Muscle of leg (tissue), 11 donors: Measurements from ENCODE around the gene GLB1L. TPM values are rescaled to one million over a fixed set of nuclear protein-coding genes. Genes with fewer than 3 reads are reported as not detected.
A peak's percentile ranks its signal among the peaks of the same experiment; 100 is the strongest.
"Not testable (repeated sequence)": the region's sequence is repeated elsewhere in the genome, so short reads cannot be mapped to it uniquely, and the experiment has no call there.

Source experiments
- DNase-seq: peaks from one replicate; pipeline ENCODE4 v3.0.0; 2013
- H3K27ac ChIP-seq: one replicate; pipeline ENCODE4 v1.5.1; 2013; ENCODE audit warnings: mild to moderate bottlenecking, low read length, control low read depth
- H3K27me3 ChIP-seq: one replicate; pipeline ENCODE4 v1.6.1; 2013; ENCODE audit warnings: low read length; ENCODE audit not compliant: control insufficient read depth, insufficient read depth
- H3K36me3 ChIP-seq: one replicate; pipeline ENCODE4 v1.6.1; 2013; ENCODE audit warnings: low read length; ENCODE audit not compliant: control insufficient read depth, insufficient read depth
- H3K4me1 ChIP-seq: one replicate; pipeline ENCODE4 v1.6.1; 2013; ENCODE audit warnings: low read length; ENCODE audit not compliant: control insufficient read depth, insufficient read depth
- H3K4me3 ChIP-seq: one replicate; pipeline ENCODE4 v1.5.1; 2013; ENCODE audit warnings: low read length, control low read depth
- H3K9me3 ChIP-seq: replicated peaks from 2 replicates; pipeline ENCODE4 v1.6.1; 2013; ENCODE audit warnings: low read depth, low read length; ENCODE audit not compliant: control insufficient read depth
- WGBS: methylation state at CpG from one replicate; pipeline ENCODE4 v1.1.5; 2013; ENCODE audit warnings: missing lambda C conversion rate; ENCODE audit not compliant: insufficient coverage; 5-methylcytosine and 5-hydroxymethylcytosine counted together
- polyA plus RNA-seq, 8 donors: library from polyadenylated mRNA; unstranded; fragments of 120-200 nt; gene quantifications; one replicate each; pipeline versions ENCODE4 v1.2.1 to v1.2.3, GENCODE V29; 2013; ENCODE audit warnings: inconsistent platforms in 1 of 8, low replicate concordance in 1 of 8; ENCODE audit not compliant: insufficient read length in 8 of 8, insufficient read depth in 1 of 8
- total RNA-seq: library from RNA; stranded (reverse); fragments of 120-200 nt; gene quantifications from one replicate; pipeline ENCODE4 v1.2.4, GENCODE V29; 2013

The GLB1L gene
- total and polyA plus RNA-seq, 9 donors = 3.3 to 9.9 (median 6.0) TPM

DNA sequence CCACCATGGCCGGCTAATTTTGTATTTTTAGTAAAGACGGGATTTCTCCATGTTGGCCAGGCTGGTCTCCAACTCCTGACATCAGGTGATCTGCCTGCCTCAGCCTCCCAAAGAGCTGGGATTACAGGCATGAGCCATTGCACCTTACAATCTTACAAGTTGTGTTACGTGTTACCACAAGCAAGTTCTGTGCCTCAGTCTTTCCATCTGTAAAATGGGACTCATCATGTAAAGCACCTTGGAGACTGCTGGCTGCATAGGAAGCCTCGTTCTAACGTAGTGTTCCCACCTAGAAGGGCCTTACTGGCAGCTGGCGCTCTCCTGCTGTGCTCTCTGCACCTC lies 43.9 kb upstream of the GLB1L start:
- Histone ChIP-seq H3K27me3 (no peaks in the 10 kb centered on the region), H3K4me1 (peaks cover 53% of the 10 kb centered on the region), H3K27ac (peak overlapping the region; percentile 90), H3K9me3 (no peaks in the 10 kb centered on the region), H3K36me3 (peaks cover 23% of the 10 kb centered on the region), H3K4me3 (no peak overlapping the region)
- WGBS = 40% methylated on average over 5 of the region's 6 CpGs
- no peak for DNase-seq

DNA sequence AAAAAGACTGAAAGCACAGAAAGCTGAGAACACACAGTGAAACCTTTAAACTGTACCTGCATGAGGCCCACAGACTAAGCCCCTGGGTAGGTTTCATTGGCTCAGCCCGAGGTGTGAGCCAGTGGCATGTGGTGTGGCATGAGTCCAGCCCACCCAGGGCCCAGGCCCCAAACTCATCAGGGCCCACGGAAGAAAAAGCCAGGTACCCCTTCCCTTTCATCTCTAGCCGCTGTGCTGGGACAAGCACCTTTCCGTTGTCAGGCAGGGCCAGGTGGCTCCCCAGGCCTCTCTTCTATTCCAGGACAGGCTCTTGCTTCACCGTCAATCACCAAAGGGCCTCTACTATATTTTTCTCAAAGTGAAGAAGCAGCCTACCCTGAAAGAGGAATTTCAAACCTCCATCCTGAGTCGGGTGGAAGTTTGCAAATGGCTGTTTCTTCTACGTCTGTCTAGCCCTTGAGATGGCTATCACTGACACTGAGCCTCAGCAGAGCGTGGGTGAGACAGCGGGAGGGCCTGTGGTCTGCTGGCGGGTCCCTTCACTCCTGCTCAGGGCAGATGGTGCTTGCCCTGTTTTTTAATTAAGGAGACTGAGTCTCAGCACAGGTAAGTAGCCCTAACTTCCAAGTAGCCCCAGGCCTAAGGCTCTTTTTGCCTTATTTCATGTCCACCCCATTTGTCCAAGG lies 42.5 kb upstream of the GLB1L start:
- H3K9me3 ChIP-seq = no peaks in the 10 kb centered on the region
- no peak for DNase-seq
- H3K27ac ChIP-seq = no peak overlapping the region
- H3K27me3 ChIP-seq = no peaks in the 10 kb centered on the region
- WGBS = 66% methylated on average over 10 of the region's 10 CpGs
- no peak overlapping the region for H3K4me3 ChIP-seq
- H3K36me3 ChIP-seq = peaks cover 37% of the 10 kb centered on the region
- H3K4me1 ChIP-seq = peaks cover 47% of the 10 kb centered on the region

DNA sequence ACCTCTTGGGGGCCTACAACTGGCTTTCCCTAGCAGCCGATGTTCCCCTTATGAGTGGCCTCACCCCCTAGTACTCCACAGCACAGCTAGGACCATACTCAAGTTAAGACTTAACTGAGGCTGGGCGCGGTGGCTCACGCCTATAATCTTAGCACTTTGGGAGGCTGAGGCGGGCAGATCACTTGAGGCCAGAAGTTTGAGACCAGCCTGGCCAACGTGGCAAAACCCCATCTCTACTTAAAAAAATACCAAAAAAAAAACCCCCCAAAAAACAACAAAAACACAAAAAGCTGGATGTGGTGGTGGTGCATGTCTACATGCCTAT lies 41.8 kb upstream of the GLB1L start:
- not testable (repeated sequence) for H3K27me3 ChIP-seq

DNA sequence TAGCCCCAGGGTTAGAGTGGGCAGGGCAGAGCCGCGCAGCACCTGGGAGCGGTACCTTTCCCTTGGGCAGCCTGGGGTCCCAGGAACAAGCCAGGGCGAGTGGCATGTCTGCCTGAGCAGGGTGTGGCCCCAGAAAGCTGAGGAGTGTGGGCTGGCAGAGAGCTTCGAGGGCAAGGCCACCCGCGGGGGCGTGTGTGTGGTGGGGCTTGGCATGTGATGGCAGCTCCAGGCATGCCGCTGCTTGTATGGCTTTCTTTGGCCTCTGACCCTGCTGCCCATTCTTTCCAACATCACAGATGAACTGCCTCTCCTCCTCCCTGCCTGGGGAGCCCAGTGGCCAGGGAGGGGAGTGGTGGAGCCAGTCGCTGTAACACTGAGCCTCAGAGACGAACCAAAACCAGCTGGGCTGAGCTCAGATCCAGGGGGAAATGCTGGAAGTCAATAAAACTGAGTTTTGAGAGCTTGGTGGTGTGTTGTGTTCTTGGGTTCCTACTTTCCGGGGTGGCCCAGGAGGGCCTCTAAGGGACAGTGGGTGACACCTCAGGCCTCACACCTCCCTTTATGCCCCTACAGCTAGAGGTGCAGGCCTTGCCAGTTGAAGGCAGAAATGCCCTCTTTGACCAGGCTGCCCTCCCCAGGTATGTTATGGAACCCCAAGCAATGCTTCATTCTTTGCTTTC lies 41.3 kb upstream of the GLB1L start:
- DNase-seq = no peak
- Histone ChIP-seq H3K36me3 (peaks cover 45% of the 10 kb centered on the region), H3K27ac (peak overlapping the region; percentile 75)

More for the DNA sequence above, 41.8 kb upstream of the GLB1L start:
- Histone ChIP-seq H3K36me3 (peaks cover 42% of the 10 kb centered on the region), H3K4me1 (peaks cover 47% of the 10 kb centered on the region), H3K27ac (peak overlapping the region; percentile 75)
- not testable (repeated sequence) for DNase-seq, H3K9me3 ChIP-seq, H3K4me3 ChIP-seq
- 40% methylated on average over 1 of the region's 6 CpGs for WGBS

DNA sequence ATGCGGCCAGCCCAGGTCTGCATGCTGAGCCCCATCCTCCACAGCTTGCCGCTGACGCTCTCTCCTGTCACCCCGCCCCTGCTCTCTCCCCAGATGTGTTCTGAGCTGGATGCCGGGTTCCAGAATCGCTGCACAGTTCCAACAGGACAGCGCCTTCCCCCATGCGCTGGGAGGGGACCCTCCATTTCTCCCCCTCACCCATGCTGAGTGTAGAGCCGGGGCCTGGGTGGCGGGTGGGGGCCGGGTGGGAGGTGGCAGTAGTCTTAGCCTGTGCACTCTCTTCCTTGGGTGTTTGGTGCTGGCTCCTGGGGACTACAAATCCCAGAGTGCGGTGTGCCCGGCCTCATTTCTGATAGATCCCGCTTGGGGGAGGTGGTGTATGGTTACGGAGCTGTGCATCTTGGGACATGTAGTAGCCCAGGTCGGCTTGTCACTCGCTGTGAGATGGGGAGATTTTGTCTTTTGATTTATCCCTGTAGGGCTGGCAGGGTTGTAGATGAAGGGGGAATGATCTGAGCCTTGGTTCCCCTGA lies 40.7 kb upstream of the GLB1L start:
- H3K27me3 ChIP-seq = no peaks in the 10 kb centered on the region
- DNase-seq = peak; percentile 90
- H3K4me3 ChIP-seq = no peak overlapping the region
- H3K27ac ChIP-seq = peak overlapping the region; percentile 85
- no peaks in the 10 kb centered on the region for H3K9me3 ChIP-seq
- H3K4me1 ChIP-seq = peaks cover 49% of the 10 kb centered on the region
- peaks cover 52% of the 10 kb centered on the region for H3K36me3 ChIP-seq
- 20% methylated on average over 9 of the region's 17 CpGs for WGBS

More for the DNA sequence above, 41.3 kb upstream of the GLB1L start:
- no peaks in the 10 kb centered on the region for H3K27me3 ChIP-seq
- no peak overlapping the region for H3K4me3 ChIP-seq
- H3K9me3 ChIP-seq = no peaks in the 10 kb centered on the region
- H3K4me1 ChIP-seq = peaks cover 47% of the 10 kb centered on the region
- 77% methylated on average over 6 of the region's 12 CpGs for WGBS

DNA sequence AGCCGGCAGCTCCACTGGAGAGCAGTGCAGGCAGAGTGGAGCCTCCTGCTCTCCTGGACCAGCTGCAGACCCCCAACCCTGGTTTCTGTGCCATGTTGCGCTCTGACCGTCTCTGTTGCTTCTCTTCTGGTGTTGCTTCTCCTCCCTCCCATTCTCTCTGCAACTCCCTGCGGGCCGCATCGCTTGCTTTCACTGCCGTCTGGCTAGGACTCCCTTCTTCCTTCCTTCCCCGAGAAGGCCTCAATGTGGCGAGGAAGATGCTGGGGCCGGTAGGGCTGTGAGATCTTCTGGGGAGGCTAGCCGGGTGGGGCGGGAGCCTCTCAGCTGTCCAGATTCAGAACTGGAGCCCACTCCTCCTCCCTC lies 40.1 kb upstream of the GLB1L start:
- Histone ChIP-seq H3K4me3 (peak overlapping the region; percentile 3), H3K36me3 (peaks cover 58% of the 10 kb centered on the region), H3K9me3 (no peaks in the 10 kb centered on the region), H3K27me3 (no peaks in the 10 kb centered on the region), H3K27ac (peak overlapping the region; percentile 85), H3K4me1 (peaks cover 51% of the 10 kb centered on the region)
- peak; percentile 67 for DNase-seq
- WGBS = 38% methylated on average over 5 of the region's 12 CpGs

DNA sequence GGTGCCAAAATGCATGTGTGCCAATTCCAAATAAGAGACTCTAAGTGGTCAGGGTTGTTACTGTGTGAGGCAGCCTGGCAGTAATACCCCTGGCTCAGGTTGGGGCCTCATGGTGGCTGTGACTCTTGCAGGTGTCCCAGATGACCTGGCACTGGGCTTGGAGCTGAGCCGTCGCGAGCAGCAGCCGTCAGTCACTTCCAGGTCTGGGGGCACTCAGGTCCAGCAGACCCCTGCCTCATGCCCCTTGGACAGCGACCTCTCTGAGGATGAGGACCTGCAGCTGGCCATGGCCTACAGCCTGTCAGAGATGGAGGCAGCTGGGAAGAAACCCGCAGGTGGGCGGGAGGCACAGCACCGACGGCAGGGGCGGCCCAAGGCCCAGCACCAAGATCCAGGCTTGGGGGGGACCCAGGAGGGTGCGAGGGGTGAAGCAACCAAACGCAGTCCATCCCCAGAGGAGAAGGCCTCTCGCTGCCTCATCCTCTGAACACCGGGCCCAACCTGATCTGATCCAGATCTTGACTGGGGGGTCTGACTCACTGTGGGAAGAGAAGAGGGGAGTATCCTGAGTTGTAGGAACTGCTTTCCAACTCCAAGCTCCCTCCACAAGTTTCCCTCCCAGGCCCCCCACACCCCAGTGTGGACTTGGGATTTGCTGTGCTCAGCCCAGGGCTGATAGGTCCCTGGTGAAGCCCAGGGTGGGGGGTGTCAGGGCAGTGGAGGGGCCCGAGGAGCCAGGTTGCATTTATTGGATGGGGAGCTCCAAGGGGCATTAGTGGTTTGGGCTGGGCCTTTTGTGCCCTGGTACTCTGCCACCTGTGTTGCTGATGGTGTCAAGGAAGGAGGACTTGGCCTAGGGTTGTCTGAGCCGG lies 39.5 kb upstream of the GLB1L start:
- WGBS = 85% methylated on average over 15 of the region's 16 CpGs
- Histone ChIP-seq H3K36me3 (peaks cover 59% of the 10 kb centered on the region), H3K9me3 (no peaks in the 10 kb centered on the region), H3K27ac (peak overlapping the region; percentile 85), H3K4me3 (no peak overlapping the region), H3K4me1 (peaks cover 51% of the 10 kb centered on the region), H3K27me3 (no peaks in the 10 kb centered on the region)
- no peak for DNase-seq

DNA sequence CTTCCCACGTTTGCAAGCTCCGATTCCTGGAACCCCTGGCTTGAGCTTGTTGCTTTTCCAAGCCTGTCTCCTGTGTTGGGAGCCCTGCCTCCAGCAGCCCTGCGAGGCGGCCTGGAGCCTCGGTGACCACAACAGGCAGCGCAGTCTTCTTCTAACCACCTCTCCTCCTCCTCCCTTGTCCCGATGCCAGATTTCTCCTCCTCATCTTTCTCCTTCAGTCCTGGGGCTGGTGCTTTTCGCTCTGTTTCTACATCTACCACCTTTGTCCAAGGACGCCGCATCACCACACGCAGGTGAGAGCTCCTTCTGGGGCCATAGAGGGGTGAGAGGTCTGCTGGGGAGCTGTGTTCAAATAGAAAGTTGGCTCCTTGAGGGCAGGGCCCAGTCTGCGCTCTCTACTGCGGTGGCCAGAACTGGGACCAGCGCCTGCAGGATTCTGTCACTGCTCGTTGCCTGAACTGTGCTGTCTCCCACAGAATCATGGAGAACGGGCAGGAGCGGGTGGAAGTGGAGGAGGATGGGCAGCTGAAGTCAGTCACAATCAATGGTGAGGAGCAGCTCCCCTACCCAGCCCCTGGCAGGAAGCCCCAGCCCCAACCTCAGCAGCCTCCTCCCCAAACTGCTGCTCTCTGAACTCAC lies 37.8 kb upstream of the GLB1L start:
- no peak overlapping the region for H3K4me3 ChIP-seq
- peaks cover 59% of the 10 kb centered on the region for H3K36me3 ChIP-seq
- H3K9me3 ChIP-seq = no peaks in the 10 kb centered on the region
- peaks cover 53% of the 10 kb centered on the region for H3K4me1 ChIP-seq
- DNase-seq = no peak
- H3K27ac ChIP-seq = no peak overlapping the region
- no peaks in the 10 kb centered on the region for H3K27me3 ChIP-seq
- WGBS = 87% methylated on average over 8 of the region's 17 CpGs

DNA sequence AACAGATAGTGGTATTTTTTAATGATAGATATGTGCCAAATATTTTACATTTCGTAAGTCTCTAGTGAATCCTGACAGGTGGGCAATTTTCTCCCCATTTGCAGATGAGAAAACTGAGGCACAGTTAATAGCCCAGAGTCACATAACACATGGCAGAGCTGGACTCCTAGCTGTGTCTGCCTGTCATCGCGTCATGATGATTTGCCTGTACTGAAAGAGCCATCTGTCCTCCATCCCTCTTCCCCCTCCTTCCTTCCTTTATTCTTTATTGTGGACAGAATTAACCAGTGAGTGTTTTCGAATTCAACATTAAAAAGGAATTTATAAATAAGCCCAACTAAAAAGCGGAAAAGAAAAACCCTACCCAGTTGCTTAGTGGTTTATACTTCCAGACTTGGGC lies 37.1 kb upstream of the GLB1L start:
- H3K27me3 ChIP-seq = no peaks in the 10 kb centered on the region
- no peak overlapping the region for H3K27ac ChIP-seq
- WGBS = no CpG with 5 or more reads among the region's 5 CpGs
- H3K9me3 ChIP-seq = no peaks in the 10 kb centered on the region
- DNase-seq = no peak
- no peak overlapping the region for H3K4me3 ChIP-seq
- H3K36me3 ChIP-seq = peaks cover 59% of the 10 kb centered on the region
- H3K4me1 ChIP-seq = peaks cover 55% of the 10 kb centered on the region

DNA sequence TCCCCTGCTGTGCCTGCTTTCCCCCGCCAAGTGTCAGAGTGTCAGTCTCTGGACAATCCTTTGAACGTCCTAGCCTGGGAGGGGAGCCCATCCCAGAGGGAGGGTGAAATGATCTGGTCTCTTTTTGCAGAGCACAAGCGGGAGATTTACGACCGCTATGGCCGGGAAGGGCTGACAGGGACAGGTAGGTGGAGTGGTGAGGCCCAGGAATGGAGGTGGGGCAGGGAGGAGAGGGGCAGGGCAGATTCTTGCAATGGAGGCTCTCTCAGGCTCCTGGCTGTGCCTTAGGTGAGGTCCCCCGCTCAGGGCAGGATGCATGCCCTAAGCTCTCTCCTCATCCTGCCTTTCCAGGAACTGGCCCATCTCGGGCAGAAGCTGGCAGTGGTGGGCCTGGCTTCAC lies 36.3 kb upstream of the GLB1L start:
- peaks cover 54% of the 10 kb centered on the region for H3K36me3 ChIP-seq
- no peaks in the 10 kb centered on the region for H3K9me3 ChIP-seq
- no peak overlapping the region for H3K4me3 ChIP-seq
- no peaks in the 10 kb centered on the region for H3K27me3 ChIP-seq
- H3K4me1 ChIP-seq = peaks cover 49% of the 10 kb centered on the region
- WGBS = 54% methylated on average over 6 of the region's 8 CpGs
- no peak for DNase-seq
- no peak overlapping the region for H3K27ac ChIP-seq
